Upper lobe of left lung (tissue), 6 donors: ENCODE data around the gene PYDC1. TPM values are rescaled to one million over a fixed set of nuclear protein-coding genes. Genes with fewer than 3 reads are reported as not detected.

Experiments
- ATAC-seq, 2 donors: fragments of 200-7000 bp; cut with Tn5 transposase; one replicate each; pipeline ENCODE4 v1.9.1; 2022; ENCODE audit warnings: mild to moderate bottlenecking in 2 of 2, moderate library complexity in 2 of 2; ENCODE audit not compliant: low FRiP score in 2 of 2
- DNase-seq, 2 donors: peaks; one replicate each; pipeline ENCODE4 v3.0.0-alpha.2; 2019 to 2020
- H3K27ac ChIP-seq, 4 donors: fragments of 200-600 bp; sonication (generic); one replicate each; pipeline ENCODE4 v1.5.1; 2016 to 2019
- H3K27me3 ChIP-seq, 4 donors: fragments of 200-600 bp; sonication (generic); one replicate each; pipeline ENCODE4 v1.5.1; 2017 to 2019
- H3K36me3 ChIP-seq, 4 donors: fragments of 200-600 bp; sonication (generic); one replicate each; pipeline ENCODE4 v1.5.1; 2016 to 2019
- H3K4me1 ChIP-seq, 4 donors: fragments of 200-600 bp; sonication (generic); one replicate each; pipeline ENCODE4 v1.5.1; 2018 to 2019
- H3K4me3 ChIP-seq, 4 donors: fragments of 200-600 bp; sonication (generic); one replicate each; pipeline ENCODE4 v1.5.1; 2017 to 2019; ENCODE audit warnings: mild to moderate bottlenecking in 2 of 4, moderate library complexity in 1 of 4
- H3K9me3 ChIP-seq, 4 donors: fragments of 200-600 bp; sonication (generic); one replicate each; pipeline ENCODE4 v1.5.1; 2018 to 2019
- EP300 ChIP-seq, 4 donors: sonication (generic); formaldehyde crosslinking; IDR thresholded peaks; one replicate each; pipeline ENCODE4 v1.5.1; 2017; ENCODE audit warnings: antibody characterized with exemption in 4 of 4, control low read depth in 2 of 4
- POLR2A ChIP-seq, 4 donors: fragments of 450-650 bp; IDR thresholded peaks; one replicate each; pipeline ENCODE4 v1.5.1; 2016 to 2017; ENCODE audit warnings: antibody characterized with exemption in 4 of 4, mild to moderate bottlenecking in 2 of 4
- POLR2AphosphoS5 ChIP-seq, 2 donors: sonication (generic); formaldehyde crosslinking; IDR thresholded peaks; one replicate each; pipeline ENCODE4 v1.5.1; 2017; ENCODE audit warnings: antibody characterized with exemption in 2 of 2
- WGBS, 2 donors: methylation state at CpG; one replicate each; pipeline ENCODE4 v1.1.5; 2017 to 2018; 5-methylcytosine and 5-hydroxymethylcytosine counted together
- total RNA-seq, 6 donors: library from RNA; depleted of rRNA in 4 of 6; stranded (reverse); fragments of >200 nt in 4 of 6; gene quantifications; one replicate each; pipeline versions ENCODE4 v1.1.0 to v1.2.1, GENCODE V29; 2016 to 2021
- TF ChIP-seq, protein P1 (sequence below), 6 experiments: fragments of 450-650 bp in 4 of 6; fragments of 200-600 bp in 2 of 6; sonication (generic) in 2 of 6; IDR thresholded peaks; one replicate each; pipeline ENCODE4 v1.5.1; 2016 to 2019; ENCODE audit warnings: antibody characterized with exemption in 6 of 6
- donor health status: DM: no; HTN: no; CAD: no; lungs with moderate emphysema.
- donor health status: DM: no; HTN: yes; CAD: no; lungs with severe emphysema.

The PYDC1 gene
- total RNA-seq, 6 donors from 2014 or later = not detected

DNA sequence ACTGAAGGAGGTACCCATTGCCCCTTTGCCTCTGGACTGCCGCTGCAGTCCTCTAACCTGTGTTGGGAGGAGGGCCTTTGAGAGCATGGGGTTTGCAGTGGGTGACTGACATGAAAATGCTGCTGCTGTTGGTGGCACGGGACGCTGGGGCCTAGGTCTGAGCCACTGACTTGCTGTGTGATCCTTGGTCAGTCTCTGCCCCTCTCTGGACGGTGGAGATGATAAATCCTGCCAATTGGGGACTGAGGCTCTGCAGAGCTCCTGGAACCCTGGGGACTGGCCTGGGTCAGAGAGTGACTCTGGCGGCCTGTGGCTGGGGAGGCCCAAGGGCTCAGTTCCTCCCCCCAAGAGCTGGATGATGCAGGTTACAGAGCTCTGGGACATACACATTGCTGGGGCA, 6.1 kb upstream of the PYDC1 start:
- Histone ChIP-seq H3K9me3 (no peaks in the 10 kb centered on the region), H3K27me3 (peaks cover 0 to 2% (median 0%) of the 10 kb centered on the region in 4 donors), H3K27ac (no peak overlapping the region), H3K4me3 (no peak overlapping the region), H3K4me1 (no peaks in the 10 kb centered on the region), H3K36me3 (no peaks in the 10 kb centered on the region)
- no peak for ATAC-seq
- no peak for TF ChIP-seq POLR2AphosphoS5 (IDR thresholded peaks at IDR 0.05)
- TF ChIP-seq EP300 (IDR thresholded peaks at IDR 0.05) = no peak
- TF ChIP-seq POLR2A (IDR thresholded peaks at IDR 0.05) = no peak
- TF ChIP-seq, protein P1, sequence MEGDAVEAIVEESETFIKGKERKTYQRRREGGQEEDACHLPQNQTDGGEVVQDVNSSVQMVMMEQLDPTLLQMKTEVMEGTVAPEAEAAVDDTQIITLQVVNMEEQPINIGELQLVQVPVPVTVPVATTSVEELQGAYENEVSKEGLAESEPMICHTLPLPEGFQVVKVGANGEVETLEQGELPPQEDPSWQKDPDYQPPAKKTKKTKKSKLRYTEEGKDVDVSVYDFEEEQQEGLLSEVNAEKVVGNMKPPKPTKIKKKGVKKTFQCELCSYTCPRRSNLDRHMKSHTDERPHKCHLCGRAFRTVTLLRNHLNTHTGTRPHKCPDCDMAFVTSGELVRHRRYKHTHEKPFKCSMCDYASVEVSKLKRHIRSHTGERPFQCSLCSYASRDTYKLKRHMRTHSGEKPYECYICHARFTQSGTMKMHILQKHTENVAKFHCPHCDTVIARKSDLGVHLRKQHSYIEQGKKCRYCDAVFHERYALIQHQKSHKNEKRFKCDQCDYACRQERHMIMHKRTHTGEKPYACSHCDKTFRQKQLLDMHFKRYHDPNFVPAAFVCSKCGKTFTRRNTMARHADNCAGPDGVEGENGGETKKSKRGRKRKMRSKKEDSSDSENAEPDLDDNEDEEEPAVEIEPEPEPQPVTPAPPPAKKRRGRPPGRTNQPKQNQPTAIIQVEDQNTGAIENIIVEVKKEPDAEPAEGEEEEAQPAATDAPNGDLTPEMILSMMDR (IDR thresholded peaks at IDR 0.05) = no peak
- 80 to 95% methylated on average over 1 to 4 of the region's 5 CpGs for WGBS, 2 donors
- no peak for DNase-seq

DNA sequence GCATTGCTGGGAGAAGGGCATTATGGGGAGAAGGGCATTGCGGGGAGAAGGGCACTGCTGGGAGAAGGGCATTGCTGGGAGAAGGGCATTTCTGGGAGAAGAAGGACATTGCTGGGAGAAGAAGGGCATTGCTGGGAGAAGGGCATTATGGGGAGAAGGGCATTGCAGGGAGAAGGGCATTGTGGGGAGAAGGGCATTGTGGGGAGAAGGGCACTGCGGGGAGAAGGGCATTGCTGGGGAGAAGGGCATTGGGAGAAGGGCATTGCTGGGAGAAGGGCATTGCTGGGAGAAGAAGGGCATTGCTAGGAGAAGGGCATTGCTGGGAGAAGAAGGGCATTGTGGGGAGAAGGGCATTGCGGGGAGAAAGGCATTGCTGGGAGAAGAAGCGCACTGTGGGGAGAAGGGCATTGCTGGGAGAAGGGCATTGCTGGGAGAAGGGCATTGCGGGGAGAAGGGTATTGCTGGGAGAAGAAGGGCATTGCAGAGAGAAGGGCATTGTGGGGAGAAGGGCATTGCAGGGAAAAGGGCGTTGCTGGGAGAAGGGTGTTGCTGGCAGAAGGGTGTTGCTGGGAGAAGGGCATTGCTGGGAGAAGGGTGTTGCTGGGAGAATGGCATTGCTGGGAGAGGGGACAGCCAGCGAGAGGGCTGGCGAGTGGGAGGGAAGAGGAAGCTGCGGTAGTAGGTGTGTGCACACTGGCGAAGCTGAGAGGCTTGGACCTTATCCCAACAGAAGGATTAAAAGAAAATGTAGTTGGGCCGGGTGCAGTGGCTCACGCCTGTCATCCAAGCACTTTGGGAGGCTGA, 4.6 kb upstream of the PYDC1 start:
- no peaks in the 10 kb centered on the region for H3K36me3 ChIP-seq
- 51 to 61% methylated on average over 12 of the region's 12 CpGs for WGBS, 2 donors
- no peak for TF ChIP-seq POLR2AphosphoS5 (IDR thresholded peaks at IDR 0.05)
- TF ChIP-seq, protein P1 (IDR thresholded peaks at IDR 0.05) = no peak
- no peak for TF ChIP-seq POLR2A (IDR thresholded peaks at IDR 0.05)
- no peak for TF ChIP-seq EP300 (IDR thresholded peaks at IDR 0.05)
- ATAC-seq (no peak), DNase-seq (no peak)
- no peak overlapping the region for H3K27ac ChIP-seq
- no peak overlapping the region for H3K4me3 ChIP-seq
- peaks cover 4 to 7% (median 6%) of the 10 kb centered on the region in 4 donors for H3K4me1 ChIP-seq
- no peaks in the 10 kb centered on the region for H3K9me3 ChIP-seq
- peaks cover 0 to 12% (median 7%) of the 10 kb centered on the region in 4 donors for H3K27me3 ChIP-seq

DNA sequence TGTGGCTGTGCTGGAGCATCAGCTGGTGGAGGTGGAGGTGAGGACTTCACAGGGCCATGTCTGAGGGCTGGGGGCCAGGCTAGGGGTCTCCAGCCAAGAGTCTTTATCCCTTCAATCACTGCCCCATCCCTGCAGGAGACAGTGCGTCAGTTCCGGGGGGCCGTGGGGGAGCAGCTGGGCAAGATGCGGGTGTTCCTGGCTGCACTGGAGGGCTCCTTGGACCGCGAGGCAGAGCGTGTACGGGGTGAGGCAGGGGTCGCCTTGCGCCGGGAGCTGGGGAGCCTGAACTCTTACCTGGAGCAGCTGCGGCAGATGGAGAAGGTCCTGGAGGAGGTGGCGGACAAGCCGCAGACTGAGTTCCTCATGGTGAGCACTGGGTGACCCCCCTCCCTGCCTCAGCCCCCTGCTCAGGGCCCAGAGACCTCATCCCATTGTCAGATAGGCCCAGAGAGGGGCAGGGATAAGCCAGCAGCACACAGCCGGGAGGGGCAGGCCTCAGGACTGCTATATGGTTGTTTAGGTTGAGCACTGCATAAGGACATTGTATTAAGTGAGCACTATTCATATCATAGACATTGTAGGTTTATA, 2.3 kb upstream of the PYDC1 start:
- no peak overlapping the region for H3K4me3 ChIP-seq
- H3K27me3 ChIP-seq = peaks cover 0 to 23% (median 15%) of the 10 kb centered on the region in 4 donors
- DNase-seq (no peak), ATAC-seq (no peak)
- WGBS, 2 donors = 81 to 90% methylated on average over 15 of the region's 15 CpGs
- no peaks in the 10 kb centered on the region for H3K9me3 ChIP-seq
- H3K27ac ChIP-seq = no peak overlapping the region
- no peak for TF ChIP-seq POLR2AphosphoS5 (IDR thresholded peaks at IDR 0.05)
- H3K36me3 ChIP-seq = no peaks in the 10 kb centered on the region
- H3K4me1 ChIP-seq = peaks cover 26 to 29% (median 27%) of the 10 kb centered on the region in 4 donors

DNA sequence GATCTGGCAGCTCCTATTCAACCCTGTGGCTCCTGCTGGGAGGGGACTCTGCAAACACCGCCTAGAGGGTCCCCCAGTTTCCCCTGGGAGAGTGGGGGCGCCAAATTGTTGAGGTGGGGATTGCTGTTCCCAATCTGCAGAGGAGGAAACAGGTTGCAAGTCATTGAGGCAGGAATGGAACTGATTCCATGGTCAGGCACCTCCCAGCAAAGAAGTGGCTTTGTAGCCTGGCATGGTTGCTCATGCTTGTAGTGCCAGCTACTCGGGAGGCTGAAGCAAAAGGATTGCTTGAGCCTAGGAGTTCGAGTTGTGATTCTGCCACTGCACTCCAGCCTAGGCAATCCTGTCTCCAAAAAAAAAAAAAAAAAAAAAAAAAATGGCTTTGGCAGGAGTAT, 198 bp upstream of the PYDC1 start:
- peaks cover 0 to 23% (median 15%) of the 10 kb centered on the region in 4 donors for H3K27me3 ChIP-seq
- 22 to 27% methylated on average over 2 to 4 of the region's 4 CpGs for WGBS, 2 donors
- no peak for DNase-seq

More for the DNA sequence above, 198 bp upstream of the PYDC1 start:
- Histone ChIP-seq H3K4me3 (peak overlapping the region in 1 of 4 donors; percentile 59), H3K9me3 (no peaks in the 10 kb centered on the region), H3K36me3 (no peaks in the 10 kb centered on the region), H3K4me1 (peaks cover 26 to 29% (median 27%) of the 10 kb centered on the region in 4 donors), H3K27ac (no peak overlapping the region)
- no peak for ATAC-seq
- no peak for TF ChIP-seq EP300 (IDR thresholded peaks at IDR 0.05)
- no peak for TF ChIP-seq POLR2AphosphoS5 (IDR thresholded peaks at IDR 0.05)
- TF ChIP-seq, protein P1 (IDR thresholded peaks at IDR 0.05) = no peak
- no peak for TF ChIP-seq POLR2A (IDR thresholded peaks at IDR 0.05)
